NCI-H345 treated with DMSO at 0.1 percent for 48 hours (cell line): ENCODE measurements around the gene PTPN22.

ENCODE experiments used
- DNase-seq: peaks from one replicate; lab custom pipeline; 2025; ENCODE audit not compliant: unreplicated experiment; lab: John Stamatoyannopoulos, UW

Gene PTPN22

DNA sequence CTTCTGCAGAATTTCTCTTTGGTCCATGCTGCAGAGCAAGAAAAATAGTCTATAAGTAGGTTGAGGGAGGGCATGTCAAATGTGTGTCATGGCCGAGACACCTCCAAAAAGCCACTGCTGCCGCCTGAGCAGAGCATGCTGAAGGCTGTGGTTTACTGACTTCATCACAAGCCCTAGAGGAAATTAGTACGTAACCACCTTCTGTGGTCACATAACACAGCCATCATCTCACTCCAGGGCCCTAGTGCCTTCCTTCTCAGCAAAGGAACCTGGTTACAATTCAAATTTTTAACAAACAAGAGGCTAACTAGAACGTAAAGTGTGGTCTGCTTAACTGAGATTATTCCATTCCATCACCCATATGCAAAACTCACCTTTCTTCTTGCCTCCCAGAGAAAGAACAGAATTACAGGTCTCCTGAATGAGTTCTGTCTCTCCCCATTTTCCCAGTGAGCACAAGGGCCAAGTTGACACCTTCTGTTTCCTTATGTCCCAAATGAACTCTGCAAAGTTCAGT lies at the start of gene PTPN22:
PTPN22 (minus strand) TSS at position 116 of the 517 bp plus-strand sequence.
- DNase-seq: no peak

- no peak for DNase-seq
Observed at GRCh38 chr1:113918243-113918642, 46.7 kb upstream of the PTPN22 start.

DNA sequence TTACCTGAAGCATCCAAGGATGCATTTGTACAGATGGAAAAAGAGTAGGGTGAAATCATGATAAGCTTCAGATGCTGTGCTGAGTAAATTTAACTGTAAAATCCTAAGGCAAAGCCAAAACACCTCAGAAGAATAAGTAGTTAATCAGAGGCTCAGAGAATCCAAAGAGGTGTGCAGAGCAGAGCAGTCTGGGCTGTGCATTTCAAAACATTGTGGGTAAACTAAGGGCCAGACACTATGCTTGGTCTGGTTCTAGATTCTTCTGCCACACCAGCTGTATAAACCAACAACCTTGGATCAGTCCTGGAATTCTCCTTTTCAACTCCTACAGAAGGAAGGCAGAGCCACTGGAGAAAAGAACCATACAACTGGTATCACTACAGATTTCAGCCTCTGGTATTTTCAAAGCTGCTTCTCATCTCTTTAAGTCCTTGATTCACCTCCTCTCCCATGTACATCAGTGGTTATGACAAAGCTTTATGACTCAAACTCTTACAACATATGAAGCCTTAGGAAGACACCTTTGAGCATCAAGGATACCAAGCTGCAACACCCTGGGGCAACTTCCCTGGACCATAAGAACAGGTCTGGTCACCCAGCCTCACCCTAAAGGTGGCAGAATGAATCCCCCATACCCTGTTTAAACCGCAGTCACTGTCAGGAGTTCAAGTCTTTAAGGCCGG lies 46.0 kb upstream of the PTPN22 start:
- DNase-seq: no peak

DNA sequence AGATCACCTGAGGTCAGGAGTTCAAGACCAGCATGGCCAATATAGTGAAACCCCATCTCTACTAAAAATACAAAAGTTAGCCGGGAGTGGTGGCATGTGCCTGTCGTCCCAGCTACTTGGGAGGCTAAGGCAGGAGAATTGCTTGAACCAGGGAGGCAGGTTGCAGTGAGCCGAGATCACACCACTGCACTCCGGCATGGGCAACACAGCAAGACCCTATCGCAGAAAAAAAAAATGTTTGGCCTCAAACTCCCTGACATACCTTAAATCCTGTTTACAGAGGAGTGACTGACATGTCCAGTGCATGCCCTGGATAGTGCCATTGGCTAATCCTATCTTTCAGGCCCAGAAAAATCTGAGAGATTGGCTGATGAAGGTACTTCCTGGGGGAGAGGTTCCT lies 45.5 kb upstream of the PTPN22 start:
- DNase-seq: no peak

- DNase-seq: no peak
Observed at GRCh38 chr1:113913887-113914664, 42.6 kb upstream of the PTPN22 start.

GRCh38 chr1:113913312-113913668 lies 41.8 kb upstream of the PTPN22 start:
- no peak for DNase-seq

- no peak for DNase-seq
Observed at GRCh38 chr1:113912594-113913311, 41.2 kb upstream of the PTPN22 start.

DNA sequence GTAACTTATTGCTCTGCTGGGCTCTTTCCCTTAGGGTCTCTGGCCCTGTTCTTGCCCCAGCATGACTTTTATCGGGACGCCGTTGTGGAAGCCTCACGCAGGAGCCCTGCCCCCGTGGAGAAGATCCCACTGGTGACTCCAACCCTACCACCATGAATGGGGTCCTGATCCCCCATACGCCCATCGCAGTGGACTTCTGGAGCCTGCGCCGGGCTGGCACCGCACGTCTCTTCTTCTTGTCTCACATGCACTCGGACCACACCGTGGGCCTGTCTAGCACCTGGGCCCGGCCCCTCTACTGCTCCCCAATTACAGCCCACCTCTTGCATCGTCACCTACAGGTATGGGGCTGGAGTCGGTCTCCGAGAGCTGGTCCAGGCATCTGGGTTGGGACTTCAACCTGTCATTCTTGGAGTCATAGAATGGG lies 33.9 kb upstream of the PTPN22 start:
- DNase-seq: peak; percentile 12

DNA sequence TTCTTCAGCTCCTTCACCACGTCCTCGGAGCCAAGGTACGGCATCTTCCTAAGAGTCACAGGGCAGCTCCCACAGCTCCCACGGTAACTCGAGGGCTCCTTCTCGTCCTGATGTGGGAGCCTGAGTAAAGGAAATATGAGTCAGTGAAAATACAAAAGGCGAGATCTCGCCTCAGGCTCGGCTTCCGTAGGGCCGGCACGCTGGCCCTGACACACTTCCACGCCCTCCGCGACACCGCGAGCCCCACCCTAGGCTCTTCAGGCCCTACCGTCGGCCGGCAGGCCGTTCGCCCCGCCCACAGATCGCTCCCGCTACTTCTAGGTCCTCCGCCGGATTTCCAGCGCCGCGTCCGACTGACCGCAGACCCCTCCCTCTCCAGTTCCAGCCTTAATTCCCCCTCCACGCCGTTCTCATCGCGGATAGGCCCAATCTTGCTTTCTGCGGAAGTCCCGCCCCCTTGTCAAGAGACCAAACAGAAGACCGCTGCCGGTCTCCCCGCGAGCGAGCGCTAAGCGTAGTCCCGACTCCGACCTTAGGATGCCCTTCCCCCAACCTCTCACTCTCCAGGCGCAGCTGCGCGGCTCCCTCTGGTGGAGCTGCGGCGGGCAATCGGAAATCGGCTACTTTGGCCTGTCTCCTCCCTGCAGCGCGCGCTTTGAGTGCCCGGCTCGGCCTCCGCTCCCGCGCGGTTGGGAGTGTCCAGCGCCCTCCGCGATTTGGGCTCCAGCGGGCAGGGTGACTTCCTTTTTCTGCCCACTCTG lies 33.3 kb upstream of the PTPN22 start, which contains the start of the genes AP4B1 and DCLRE1B:
AP4B1 (minus strand) TSS at position 126 of the 761 bp plus-strand sequence; CDS start at position 44, 82 bp downstream.
DCLRE1B (plus strand) TSS at position 653 of the 761 bp plus-strand sequence. CDS start 261 bp downstream, outside the sequence.
- DNase-seq: peak; percentile 97

- peak; percentile 57 for DNase-seq
Observed at GRCh38 chr1:113904293-113904673, 32.8 kb upstream of the PTPN22 start.

DNA sequence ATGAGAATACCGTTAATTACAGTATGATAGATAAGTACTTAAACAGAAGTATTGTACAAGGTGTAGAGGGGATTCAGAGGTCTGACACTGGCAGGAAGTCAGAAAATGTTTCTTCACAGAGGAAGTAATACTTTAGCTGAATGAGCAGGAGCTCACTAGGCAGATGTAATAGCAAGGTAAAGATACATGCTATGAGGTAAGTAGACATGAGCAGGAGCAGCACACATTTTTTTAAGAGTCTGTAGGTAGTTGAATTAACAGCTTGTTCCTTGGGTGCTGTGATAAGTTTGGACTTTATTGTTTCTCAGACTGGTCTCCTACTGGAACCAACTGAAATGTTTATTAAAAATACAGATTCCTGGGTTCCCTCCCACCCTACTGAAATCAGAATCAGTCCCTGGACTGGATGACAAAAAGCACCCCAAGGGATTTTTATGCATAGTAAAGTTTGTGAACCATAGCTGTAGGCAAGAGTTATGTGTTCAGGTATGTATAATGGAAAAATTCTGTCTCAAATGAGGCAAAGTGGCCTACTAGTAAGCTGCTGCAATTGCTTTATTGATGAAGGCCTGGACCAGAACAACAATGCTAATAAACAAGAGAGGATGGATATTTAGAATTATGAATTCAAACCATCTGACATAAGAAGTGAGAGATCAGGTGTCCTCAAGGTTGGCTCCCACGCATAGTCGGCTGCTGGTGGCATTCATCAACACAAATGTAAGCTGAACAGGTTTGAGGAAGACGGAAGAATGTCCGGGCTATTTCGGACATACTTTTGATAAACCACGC lies 32.2 kb upstream of the PTPN22 start:
- DNase-seq: no peak

DNA sequence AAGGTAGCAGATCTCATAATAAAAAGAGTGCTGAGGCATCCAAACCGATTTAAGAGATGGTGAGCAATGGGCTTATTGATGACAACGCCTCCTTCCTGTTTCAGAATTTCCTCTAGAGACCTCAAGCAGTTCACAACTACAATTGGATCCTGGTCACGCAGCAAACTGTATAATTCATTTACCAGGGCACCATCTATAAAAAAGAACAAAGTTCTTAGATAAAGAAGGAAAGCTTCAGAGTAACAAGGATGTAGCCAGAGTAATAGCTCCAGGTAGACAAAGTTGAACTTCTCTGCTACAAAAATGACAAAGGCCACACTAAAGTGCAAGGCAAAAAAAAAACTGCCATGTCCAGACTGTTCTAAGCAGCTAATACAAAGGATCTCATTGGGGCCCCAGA lies 29.7 kb upstream of the PTPN22 start:
- no peak for DNase-seq

GRCh38 chr1:113899111-113899510 lies 27.6 kb upstream of the PTPN22 start:
- no peak for DNase-seq

GRCh38 chr1:113898241-113898814 lies 26.8 kb upstream of the PTPN22 start:
- DNase-seq: no peak

- no peak for DNase-seq
Observed at GRCh38 chr1:113895961-113896360, 24.4 kb upstream of the PTPN22 start.

- no peak for DNase-seq
Observed at GRCh38 chr1:113895098-113895497, 23.6 kb upstream of the PTPN22 start.

DNA sequence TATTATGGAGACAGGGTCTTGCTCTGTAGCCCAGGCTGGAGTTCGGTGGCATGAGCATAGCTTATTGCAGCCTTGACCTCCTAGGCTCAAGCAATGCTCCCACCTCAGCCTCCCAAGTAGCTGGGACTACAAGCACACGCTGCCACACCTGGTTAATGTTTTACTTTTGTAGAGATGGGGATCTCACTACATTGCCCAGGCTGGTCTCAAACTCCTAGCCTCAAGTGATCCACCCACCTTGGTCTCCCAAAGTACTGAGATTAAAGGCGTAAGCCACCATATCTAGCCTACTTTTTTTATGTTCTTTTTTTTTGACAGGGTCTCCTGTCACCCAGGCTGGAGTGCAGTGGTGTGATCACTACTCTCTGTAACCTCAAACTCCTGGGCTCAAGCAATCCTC lies 21.8 kb upstream of the PTPN22 start:
- DNase-seq: no peak

GRCh38 chr1:113891631-113892220 lies 20.2 kb upstream of the PTPN22 start:
- DNase-seq: no peak

- no peak for DNase-seq
Observed at GRCh38 chr1:113890816-113891215, 19.3 kb upstream of the PTPN22 start.
